ENCODE data around the gene SLC66A1. TPM values are rescaled to one million over a fixed set of nuclear protein-coding genes. Genes with fewer than 3 reads are reported as not detected.
A peak's percentile ranks its signal among the peaks of the same experiment; 100 is the strongest.

The SLC66A1 gene
- total and polyA plus RNA-seq, 9 of the 15 experiments (the other 6 are each of a cell fraction or from before 2014, with no cell fraction given), result 1.2 to 40.8 (median 18.6) TPM

DNA sequence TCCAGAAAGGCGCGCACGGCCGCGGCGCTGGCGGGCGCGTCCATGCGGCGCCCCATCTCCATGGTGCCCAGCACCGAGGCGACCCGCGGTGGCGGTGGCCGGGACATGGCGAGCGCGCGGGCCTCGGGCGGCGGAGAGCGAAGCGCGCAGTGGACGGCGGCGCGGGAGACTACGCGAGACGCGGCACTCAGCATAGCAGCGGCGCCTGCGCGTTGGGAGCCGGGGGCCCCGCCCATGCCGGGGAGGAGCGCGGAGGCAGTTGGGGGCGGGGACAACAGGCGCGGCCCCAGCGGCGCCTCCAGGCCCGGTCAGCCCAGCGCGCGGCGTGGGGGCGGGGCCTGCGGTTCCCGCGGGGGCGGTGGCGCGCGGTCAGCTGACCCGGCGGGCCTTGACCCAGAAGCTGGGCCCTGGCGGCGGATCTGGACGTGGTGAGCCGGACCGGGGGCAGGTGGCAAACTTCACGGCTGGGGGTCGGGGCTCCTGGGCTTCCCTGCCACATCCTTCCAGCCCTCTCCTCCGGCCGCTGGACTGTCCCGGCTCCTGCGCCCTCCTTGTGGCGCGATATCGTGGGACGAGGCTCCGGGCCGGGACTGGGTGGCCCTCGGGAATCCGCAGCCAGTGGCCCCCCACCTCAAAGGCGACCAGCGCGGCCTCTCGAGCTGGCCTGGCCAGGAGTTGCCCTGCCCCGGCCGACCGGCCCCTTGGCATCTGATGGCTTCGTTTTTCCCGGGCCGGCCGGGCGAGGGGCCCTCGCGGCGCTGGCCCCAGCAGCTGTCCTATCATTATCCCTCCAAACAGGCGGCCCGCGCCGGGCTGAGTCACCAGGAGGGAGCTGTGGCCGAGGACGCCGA is at the start of gene SLC66A1, which contains the start of gene AKR7A2 (continued):
- TF ChIP-seq, protein P1, sequence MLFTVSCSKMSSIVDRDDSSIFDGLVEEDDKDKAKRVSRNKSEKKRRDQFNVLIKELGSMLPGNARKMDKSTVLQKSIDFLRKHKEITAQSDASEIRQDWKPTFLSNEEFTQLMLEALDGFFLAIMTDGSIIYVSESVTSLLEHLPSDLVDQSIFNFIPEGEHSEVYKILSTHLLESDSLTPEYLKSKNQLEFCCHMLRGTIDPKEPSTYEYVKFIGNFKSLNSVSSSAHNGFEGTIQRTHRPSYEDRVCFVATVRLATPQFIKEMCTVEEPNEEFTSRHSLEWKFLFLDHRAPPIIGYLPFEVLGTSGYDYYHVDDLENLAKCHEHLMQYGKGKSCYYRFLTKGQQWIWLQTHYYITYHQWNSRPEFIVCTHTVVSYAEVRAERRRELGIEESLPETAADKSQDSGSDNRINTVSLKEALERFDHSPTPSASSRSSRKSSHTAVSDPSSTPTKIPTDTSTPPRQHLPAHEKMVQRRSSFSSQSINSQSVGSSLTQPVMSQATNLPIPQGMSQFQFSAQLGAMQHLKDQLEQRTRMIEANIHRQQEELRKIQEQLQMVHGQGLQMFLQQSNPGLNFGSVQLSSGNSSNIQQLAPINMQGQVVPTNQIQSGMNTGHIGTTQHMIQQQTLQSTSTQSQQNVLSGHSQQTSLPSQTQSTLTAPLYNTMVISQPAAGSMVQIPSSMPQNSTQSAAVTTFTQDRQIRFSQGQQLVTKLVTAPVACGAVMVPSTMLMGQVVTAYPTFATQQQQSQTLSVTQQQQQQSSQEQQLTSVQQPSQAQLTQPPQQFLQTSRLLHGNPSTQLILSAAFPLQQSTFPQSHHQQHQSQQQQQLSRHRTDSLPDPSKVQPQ (CRISPR knock-in tag; IDR thresholded peaks at IDR 0.05; ENCODE audit: borderline replicate concordance), result no peak
- TF ChIP-seq TOE1 (IDR thresholded peaks at IDR 0.05; ENCODE audit: borderline replicate concordance), result peak; percentile 66; the same call in 1 of the 2 replicates
- no peak for TF ChIP-seq TOE1 (CRISPR knock-in tag; IDR thresholded peaks at IDR 0.05; ENCODE audit: borderline replicate concordance, low read depth)
- TF ChIP-seq MLX (CRISPR knock-in tag; conservative IDR thresholded peaks at IDR 0.05), result 0 out of 4 replicates have a peak, but pooled peaks have one; percentile 30 to 34
- TF ChIP-seq ZBTB1 (CRISPR knock-in tag; IDR thresholded peaks at IDR 0.05; ENCODE audit: borderline replicate concordance, low read depth), result peak; percentile 64
- peak; percentile 79 for TF ChIP-seq HNRNPL (IDR thresholded peaks at IDR 0.05; ENCODE audit: low read depth, low read length)
- TF ChIP-seq, protein P2, sequence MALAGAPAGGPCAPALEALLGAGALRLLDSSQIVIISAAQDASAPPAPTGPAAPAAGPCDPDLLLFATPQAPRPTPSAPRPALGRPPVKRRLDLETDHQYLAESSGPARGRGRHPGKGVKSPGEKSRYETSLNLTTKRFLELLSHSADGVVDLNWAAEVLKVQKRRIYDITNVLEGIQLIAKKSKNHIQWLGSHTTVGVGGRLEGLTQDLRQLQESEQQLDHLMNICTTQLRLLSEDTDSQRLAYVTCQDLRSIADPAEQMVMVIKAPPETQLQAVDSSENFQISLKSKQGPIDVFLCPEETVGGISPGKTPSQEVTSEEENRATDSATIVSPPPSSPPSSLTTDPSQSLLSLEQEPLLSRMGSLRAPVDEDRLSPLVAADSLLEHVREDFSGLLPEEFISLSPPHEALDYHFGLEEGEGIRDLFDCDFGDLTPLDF (CRISPR knock-in tag; IDR thresholded peaks at IDR 0.05), result no peak; the same call in 1 of the 2 replicates
- peak; percentile 98 for TF ChIP-seq PHB (CRISPR knock-in tag; IDR thresholded peaks at IDR 0.05)
- TF ChIP-seq CREBBP (IDR thresholded peaks at IDR 0.05; ENCODE audit: low read depth, low read length), result no peak
- TF ChIP-seq ZNF282 (CRISPR knock-in tag; IDR thresholded peaks at IDR 0.05), result no peak; the same call in none of the 2 replicates
- no peak for TF ChIP-seq ZNF407 (IDR thresholded peaks at IDR 0.05; ENCODE audit: low read depth)

Measured in K562 (cell line).